ENCODE measurements around the gene LAMB4.

The LAMB4 gene

GRCh38 chr7:108140671-108141070, 10.5 kb upstream of the LAMB4 start:
- DNase-seq, result no peak

- DNase-seq, result no peak
These were observed 8.8 kb upstream of the LAMB4 start for GRCh38 chr7:108138911-108139310.

- no peak for DNase-seq
These were observed 7.8 kb upstream of the LAMB4 start for GRCh38 chr7:108137993-108138392.

DNA sequence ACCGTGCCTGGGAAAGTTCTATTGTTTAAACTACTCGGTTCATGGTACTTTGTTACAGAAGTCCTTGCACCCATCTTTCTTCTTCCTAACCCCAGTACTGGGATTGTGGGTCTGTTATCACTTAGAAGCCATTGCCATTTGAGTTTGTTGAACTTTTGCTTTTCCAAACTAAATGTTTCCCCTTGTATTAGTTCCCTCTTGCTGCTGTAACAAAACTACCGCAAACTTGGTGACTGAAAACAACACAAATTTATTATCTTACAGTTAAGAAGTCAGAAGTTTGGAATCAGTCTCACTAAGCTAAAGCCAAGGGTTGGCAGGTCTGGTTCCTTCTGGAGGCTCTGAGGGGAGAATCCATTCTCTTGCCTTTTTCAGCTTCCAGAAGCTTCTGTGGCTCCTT, 6.9 kb upstream of the LAMB4 start:
- DNase-seq, result no peak

DNA sequence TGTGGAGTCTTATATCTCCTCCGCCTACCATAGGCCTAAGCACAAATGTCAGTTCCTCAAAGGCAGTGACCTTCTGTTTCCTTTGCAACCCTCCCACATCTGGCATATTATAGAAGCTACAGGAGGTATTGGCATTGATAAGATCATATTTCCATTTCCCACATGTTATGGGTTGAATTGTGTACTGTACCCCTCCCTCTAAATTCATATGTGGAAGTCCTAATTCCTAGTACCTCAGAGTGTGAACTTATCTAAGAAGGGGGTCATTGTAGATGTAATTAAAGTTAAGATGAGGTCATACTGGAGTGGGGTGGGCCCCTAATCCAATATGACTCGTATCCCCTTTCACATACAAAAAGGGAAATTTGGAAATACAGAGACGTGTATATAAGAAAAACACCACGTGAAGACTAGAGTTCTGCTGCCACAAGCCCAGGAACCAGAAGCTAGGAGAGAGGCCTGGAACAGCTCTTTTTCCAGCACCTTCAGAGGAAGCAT, 6.1 kb upstream of the LAMB4 start:
- DNase-seq, result no peak

DNA sequence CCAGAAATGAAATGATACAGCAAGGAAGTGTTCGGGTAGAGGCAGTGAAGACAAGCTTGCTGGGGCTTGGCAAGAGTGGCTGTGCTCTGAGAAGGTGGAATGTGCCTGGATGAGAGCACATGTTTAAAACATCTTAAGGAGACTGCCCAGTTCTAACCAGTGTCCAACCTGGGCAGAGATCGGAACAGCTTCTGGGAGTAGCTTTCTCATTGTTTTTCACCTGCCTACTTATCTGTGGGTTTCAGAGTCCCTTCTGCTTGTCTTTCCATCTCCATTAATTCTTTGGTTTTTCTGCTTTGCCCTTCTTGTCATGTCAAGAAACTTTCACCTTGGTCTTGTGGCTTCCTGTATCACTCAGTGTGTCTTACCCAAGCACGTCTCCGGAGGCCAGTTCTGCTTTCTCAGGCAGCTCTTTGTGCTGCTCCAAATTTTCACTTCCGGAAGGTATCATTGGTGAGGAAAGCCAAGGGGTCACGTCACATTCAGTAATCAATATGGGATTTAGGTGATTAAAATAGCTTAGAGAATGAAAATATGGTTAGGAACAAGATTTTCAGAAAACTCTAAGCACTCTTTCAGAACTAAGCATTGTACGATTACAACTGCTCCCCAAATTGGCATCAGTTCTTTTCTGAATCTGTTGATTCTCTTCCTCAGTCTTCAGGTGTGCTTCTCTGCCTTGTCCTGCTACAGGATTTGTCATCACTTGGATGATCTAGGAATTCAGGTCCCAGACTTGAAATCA, 5.5 kb upstream of the LAMB4 start:
- peak; percentile 3 for DNase-seq

GRCh38 chr7:108134486-108134885, 4.3 kb upstream of the LAMB4 start:
- no peak for DNase-seq

DNA sequence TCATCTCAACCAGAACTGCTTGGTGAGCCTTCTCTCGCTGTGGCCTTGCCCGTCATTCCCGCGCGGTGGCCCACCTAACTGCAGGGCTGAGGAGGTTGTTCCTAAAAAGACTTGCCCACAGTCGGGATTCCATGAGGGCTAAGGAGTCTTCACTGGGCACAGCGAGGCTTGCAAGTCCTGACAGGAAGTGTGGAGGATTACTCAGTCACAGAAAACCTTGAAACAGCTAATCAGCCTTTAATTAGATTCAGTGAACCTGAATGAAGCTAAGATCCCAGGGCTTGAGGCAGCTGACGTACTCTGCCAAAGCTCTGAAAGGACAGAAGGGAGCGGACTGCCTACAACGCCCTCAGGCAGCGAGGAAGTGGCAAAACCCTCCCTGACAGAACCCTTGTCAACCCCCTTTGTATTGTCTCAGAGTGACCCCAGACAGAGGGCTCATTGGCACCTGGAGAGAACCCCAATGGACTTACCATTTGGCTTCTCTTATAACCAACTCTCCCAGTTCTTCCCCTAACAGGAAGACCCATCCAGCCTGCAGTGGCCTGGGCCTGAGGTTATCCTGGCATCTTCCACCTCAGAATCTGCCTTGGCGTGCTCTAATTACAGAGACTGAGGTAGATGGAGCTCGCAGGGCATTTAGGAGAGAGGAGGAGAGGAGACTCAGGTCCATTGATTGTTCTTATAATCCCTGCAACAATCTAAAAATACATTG, 2.5 kb upstream of the LAMB4 start:
- no peak for DNase-seq

GRCh38 chr7:108129018-108129965, 869 bp downstream of the LAMB4 start:
- DNase-seq, result no peak

DNA sequence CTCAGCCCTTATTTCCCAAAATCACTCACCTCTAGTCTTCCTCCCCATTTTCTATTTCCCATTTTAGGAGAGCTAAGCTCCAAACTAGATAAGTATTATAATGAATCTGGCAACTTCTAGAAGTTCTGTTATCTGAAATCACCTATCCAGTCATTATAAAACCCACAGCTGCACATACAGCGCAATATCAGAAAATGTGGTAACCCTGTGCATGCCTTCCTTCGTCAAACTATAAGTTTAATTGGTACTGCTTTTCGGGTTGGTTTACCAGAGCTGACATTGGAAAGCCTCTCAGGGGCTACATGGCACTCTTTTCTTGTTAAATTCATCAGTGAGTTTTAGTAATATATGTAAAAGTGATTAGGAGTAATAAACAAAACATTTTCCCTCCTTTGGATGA, 1.6 kb downstream of the LAMB4 start:
- DNase-seq, result no peak

GRCh38 chr7:108127461-108127860, 2.7 kb downstream of the LAMB4 start:
- DNase-seq, result no peak

DNA sequence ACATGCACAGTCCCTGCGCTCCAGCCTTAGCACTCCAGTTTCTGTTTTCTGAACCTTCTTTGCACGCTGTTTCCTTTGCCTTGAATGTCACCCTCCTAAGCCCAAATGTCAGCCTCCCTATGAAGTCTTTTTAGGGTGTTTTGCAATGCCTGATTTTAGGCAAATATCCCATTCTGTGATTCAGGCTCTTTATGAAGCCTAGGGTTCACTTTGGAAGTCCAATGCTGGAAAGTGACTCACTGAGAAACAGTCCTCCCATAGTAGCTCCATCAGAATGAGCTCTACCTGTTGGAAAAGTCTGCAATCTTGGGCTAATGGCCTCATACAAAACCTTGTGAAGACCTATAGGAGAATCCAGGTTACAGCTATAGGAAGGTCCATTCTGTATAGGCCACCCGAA, 5.3 kb downstream of the LAMB4 start:
- no peak for DNase-seq

- DNase-seq, result no peak
These were observed 8.0 kb downstream of the LAMB4 start for GRCh38 chr7:108122181-108122580.

GRCh38 chr7:108120933-108121332, 9.2 kb downstream of the LAMB4 start:
- no peak for DNase-seq

DNA sequence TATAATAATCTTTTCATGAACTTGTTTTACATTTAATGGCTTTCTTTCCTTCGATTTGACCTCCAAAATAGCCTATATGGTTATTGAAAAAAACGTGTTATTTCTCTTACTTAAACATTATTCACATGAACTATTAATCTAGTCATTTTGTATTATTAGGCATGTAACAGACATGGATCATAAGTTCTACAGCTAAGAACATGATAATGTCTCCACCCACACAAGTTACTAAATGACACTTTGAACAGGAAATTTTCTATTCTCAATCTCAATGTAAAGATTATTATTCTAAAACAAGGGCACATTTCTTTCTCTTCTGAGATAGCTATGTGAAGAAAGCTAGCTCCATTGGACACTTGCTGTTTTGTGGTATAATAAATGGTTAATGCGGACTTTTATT, 10.0 kb downstream of the LAMB4 start:
- DNase-seq, result no peak

GRCh38 chr7:108118959-108119358, 11.2 kb downstream of the LAMB4 start:
- no peak for DNase-seq

DNA sequence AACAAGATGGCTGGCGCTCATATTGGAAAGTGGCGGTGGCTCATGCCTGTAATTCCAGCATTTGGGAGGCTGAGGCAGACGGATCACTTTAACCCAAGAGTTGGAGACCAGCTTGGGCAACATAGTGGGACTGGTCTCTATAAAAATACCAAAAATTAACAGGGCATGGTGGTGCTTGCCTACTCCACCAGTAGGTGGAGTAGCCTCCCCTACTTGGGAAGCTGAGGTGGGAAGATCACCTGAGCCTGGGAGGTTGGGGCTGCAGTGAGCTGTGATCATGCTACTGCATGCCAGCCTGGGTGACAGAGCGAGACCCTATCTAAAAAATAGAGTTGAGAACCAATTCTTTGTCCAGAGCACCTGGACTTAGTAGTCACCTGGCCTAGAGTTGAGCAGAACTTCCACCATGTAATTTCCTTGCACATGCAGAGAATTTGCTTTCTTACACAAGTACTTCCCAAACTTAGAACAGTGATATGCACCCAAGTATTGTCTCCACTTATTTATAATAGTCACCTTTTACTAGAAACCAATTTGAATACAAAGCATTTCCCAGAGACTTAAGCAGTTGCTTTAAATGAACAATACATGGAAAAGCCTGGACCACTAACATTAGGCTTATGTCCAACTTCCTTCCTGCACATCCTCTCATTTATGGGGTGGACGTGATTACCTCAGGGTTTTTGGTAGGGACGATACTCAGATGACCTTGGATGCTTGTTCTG, 15.9 kb downstream of the LAMB4 start:
- no peak for DNase-seq

- no peak for DNase-seq
These were observed 17.5 kb downstream of the LAMB4 start for GRCh38 chr7:108112683-108113082.

DNA sequence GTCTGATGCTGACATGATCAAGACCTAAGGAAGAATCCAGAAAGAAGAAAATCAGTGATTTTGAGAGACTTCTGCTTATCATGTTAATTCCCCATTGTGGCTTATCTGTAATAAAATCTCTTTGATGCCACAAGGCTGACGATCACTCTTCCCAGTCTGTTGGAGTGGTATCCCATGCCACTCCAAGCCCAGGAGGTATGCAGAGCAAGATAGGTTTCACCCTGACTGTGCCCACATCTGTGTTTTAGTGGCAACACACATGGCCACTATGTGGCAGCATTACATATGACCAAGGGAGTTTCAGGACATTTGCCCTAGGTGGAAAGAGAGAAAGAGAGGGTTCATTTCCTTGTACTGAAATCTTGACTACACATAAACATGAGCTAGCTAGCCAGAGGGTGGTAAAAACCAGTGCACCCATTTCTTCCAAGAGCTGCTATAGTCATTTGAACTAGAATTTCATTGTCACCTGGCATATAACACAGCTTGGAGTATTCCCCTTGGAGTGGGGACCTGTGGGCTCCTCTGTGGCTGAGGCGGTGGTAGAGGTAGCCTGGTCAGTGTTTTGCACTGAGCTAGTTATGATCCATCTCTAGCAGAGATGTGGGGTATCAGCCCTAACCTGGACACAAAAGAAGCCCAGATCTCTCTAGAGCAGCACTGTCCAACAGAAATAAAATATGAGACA, 20.8 kb downstream of the LAMB4 start:
- DNase-seq, result no peak

DNA sequence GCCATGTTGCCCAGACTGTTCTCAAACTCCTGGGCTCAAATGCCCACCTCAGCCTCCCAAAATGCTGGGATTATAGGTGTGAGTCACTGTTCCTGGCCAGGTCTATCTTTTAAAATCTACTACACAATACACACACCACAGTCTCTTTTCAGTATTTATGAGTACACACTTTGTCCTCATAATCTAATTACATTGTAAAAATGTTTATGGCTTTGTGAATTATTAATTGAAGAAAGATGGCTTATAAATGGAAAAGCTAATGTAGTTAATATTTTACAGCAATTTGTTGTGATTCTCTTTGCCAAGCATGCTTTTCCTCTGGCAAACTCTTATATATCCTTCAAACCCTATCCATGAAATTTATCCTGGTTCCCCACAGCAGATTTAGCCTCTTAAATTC, 22.0 kb downstream of the LAMB4 start:
- DNase-seq, result no peak

DNA sequence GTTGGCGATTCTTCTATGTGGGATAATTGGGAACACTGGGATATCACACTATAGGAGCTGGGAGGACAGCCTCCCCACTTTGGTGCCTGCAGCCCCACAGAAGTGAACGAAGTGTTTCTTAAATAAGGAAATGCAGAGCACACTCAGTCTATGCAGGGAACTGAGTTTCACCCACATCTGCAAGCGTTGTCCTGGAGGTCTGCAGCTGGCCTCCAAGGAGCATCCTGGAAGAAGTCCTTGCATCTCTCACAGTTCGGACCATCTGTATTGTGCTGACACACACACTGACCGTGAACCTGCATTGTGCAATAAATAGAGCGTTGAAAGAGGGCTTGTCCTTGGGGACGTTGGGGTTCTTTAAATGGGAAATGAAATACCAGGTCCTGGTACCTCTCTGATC, 25.8 kb downstream of the LAMB4 start:
- DNase-seq, result no peak
